GM10248 (cell line): ENCODE data around the gene MIEF1.

Source experiments
- CTCF ChIA-PET: fragments of 300-600 bp; sonication (Branson Sonifier 250); formaldehyde crosslinking; extraction: SDS; loops from one replicate; lab custom pipeline; 2021; ENCODE audit warnings: antibody characterized with exemption; lab: Yijun Ruan, JAX
- POLR2A ChIA-PET: fragments of 350-650 bp; sonication (Branson Sonifier 250); formaldehyde crosslinking; extraction: SDS; loops from one replicate; lab custom pipeline; 2020; ENCODE audit warnings: antibody characterized with exemption; lab: Yijun Ruan, JAX
- DNase-seq: peaks from one replicate; pipeline ENCODE4 v3.0.0; 2012; ENCODE audit errors: extremely low spot score
- TF ChIP-seq, protein P1 (sequence below): IDR thresholded peaks from 2 replicates; pipeline ENCODE4 v1.5.1; 2012; ENCODE audit warnings: mild to moderate bottlenecking, low read depth; ENCODE audit errors: extremely low read depth, missing control alignments, control extremely low read depth

Gene MIEF1

DNA sequence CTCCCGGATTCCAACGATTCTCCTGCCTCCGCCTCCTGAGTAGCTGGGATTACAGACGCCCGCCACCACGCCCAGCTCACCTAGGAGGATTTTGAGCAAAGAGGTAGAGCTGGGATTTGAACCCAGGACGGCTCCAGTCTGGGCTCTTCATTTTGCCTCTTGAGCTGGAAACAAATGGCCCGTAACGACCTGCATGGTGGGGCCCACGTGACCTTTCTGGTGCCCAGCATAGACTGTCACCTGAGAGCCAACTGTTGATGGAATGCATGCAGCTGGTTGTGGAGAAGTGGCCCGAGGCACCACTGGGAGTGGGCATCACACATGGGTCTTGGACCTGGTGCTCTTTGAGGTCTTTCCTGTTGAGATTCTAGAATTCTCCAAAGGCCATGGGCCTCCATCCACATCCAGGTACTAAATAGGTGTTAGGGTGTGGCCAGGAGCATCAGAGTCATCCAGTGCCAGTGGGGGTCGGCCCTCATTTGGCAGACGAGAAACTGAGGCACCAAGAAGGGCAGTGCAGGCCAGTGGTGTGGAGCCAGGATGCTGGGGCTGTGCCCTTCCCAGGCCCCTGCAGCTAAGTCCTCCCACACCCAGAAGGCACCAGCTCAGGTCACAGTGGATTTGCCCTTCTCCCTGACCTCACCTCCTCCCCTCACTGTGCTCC lies 22.1 kb downstream of the MIEF1 start:
- CTCF ChIA-PET, result interaction anchor here (1.0 to 2.0 kb wide), 7 partner anchors 10 to 523 kb away, joined by 3 to 7 read pairs (median 6); no protein-coding TSS in a partner anchor
- POLR2A ChIA-PET, result interaction anchor here (0.6 to 1.7 kb wide), 7 partner anchors 28 to 823 kb away, joined by 3 to 5 read pairs (median 4); partner anchors contain the start of gene TAB1
- no peak for DNase-seq
- TF ChIP-seq, protein P1, sequence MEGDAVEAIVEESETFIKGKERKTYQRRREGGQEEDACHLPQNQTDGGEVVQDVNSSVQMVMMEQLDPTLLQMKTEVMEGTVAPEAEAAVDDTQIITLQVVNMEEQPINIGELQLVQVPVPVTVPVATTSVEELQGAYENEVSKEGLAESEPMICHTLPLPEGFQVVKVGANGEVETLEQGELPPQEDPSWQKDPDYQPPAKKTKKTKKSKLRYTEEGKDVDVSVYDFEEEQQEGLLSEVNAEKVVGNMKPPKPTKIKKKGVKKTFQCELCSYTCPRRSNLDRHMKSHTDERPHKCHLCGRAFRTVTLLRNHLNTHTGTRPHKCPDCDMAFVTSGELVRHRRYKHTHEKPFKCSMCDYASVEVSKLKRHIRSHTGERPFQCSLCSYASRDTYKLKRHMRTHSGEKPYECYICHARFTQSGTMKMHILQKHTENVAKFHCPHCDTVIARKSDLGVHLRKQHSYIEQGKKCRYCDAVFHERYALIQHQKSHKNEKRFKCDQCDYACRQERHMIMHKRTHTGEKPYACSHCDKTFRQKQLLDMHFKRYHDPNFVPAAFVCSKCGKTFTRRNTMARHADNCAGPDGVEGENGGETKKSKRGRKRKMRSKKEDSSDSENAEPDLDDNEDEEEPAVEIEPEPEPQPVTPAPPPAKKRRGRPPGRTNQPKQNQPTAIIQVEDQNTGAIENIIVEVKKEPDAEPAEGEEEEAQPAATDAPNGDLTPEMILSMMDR, result no peak

GRCh38 chr22:39524753-39525657 lies 22.9 kb downstream of the MIEF1 start:
- ChIA-PET CTCF (interaction anchor here (0.6 to 2.0 kb wide), 9 partner anchors 9 to 522 kb away, joined by 3 to 7 read pairs (median 4); no protein-coding TSS in a partner anchor), POLR2A (interaction anchor here (0.6 to 1.7 kb wide), 8 partner anchors 11 to 519 kb away, joined by 3 to 5 read pairs (median 3); partner anchors contain the start of gene TAB1)
- no peak for DNase-seq
- TF ChIP-seq, protein P1, result no peak

- CTCF ChIA-PET, result interaction anchor here (1.3 to 2.0 kb wide), 4 partner anchors 9 to 499 kb away, joined by 4 to 7 read pairs (median 5); no protein-coding TSS in a partner anchor
- no peak for DNase-seq
- TF ChIP-seq, protein P1, result no peak
- POLR2A ChIA-PET, result interaction anchor here (0.7 kb wide), 3 partner anchors 11 to 519 kb away, joined by 3 read pairs; no protein-coding TSS in a partner anchor
These were observed 23.5 kb downstream of the MIEF1 start for GRCh38 chr22:39525658-39525975.

DNA sequence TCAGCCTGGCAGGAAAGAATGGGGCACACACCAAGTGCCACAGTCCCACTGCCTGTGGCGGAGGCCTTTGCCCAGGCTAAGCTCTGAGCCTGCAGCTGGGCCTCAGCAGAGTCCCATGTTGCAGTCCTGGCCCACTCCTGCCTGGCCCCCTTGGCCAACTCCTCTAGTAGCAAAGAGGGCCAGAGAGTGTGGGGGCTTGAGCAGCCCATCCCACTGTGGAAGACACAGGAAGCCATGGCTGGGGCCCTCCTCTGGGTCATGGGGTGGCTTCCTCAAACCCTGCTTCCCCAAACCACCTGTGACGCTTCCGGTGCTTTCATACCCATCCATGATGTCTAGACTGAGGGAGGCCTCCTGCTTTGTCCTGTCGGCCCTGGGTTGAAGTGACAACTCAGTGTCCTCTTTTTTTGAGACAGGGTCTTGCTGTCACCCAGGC lies 24.7 kb downstream of the MIEF1 start:
- DNase-seq, result no peak
- ChIA-PET POLR2A (interaction anchor here (0.6 to 4.9 kb wide), 6 partner anchors 14 to 1856 kb away, joined by 3 to 35 read pairs (median 4); partner anchors contain the start of genes CBX6 and RPL3), CTCF (interaction anchor here (0.8 to 6.1 kb wide), 5 partner anchors 10 to 209 kb away, joined by 3 to 115 read pairs (median 49); partner anchors contain the start of gene RPL3)
- TF ChIP-seq, protein P1, result no peak

DNA sequence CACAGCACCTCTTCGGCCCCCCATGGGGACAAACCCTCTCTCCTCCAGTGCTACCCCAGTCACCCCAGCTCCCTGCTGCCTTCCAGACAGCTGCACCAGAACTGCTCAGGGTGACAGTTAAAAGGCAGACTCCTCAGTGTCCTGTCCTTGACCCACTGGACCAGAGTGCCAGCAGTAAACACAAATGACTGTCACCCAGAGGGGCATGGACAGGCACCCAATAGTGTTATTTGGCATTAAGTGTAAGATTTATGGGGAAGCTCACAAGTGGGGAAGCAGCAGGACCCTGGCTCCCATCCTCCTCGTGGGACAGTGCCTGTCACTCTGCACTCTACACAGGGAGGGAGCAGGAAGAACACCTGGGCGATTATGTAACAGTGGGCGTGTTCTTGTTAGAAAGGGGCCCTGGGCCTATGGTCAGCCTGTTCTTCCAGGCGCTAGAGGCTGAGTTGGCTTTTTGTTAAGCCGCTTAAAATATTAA lies 25.4 kb downstream of the MIEF1 start:
- ChIA-PET POLR2A (interaction anchor here (4.9 kb wide), 1 partner anchor 209 kb away, joined by 35 read pairs; the partner anchor contains the start of gene RPL3), CTCF (interaction anchor here (1.9 to 6.1 kb wide), 5 partner anchors 11 to 210 kb away, joined by 7 to 115 read pairs (median 49); partner anchors contain the start of gene RPL3)
- DNase-seq, result no peak
- TF ChIP-seq, protein P1, result no peak

GRCh38 chr22:39528080-39528661 lies 26.1 kb downstream of the MIEF1 start:
- DNase-seq, result no peak
- ChIA-PET CTCF (interaction anchor here (0.8 to 6.1 kb wide), 26 partner anchors 8 to 654 kb away, joined by 3 to 115 read pairs (median 6); partner anchors contain the start of genes ATF4, MIEF1, RPL3 and TAB1), POLR2A (interaction anchor here (0.8 to 4.9 kb wide), 4 partner anchors 8 to 217 kb away, joined by 3 to 35 read pairs (median 14); partner anchors contain the start of genes ATF4 and RPL3)
- TF ChIP-seq, protein P1, result no peak
